ENCODE results near the gene URAD. TPM values are rescaled to one million over a fixed set of nuclear protein-coding genes. Genes with fewer than 3 reads are reported as not detected.

URAD gene
- total and polyA plus RNA-seq, 9 donors, result 0.53 to 1.5 TPM; not detected in 7

GRCh38 chr13:27955014-27955591 lies 33.4 kb downstream of the URAD start:
- Histone ChIP-seq H3K4me1 (ENCODE audit: control insufficient read depth, insufficient read depth, low read length) (peaks cover 8% of the 10 kb centered on the region), H3K9me3 (replicated peaks; ENCODE audit: control insufficient read depth, low read depth, low read length) (no peaks in the 10 kb centered on the region), H3K36me3 (ENCODE audit: control insufficient read depth, insufficient read depth, low read length) (no peaks in the 10 kb centered on the region), H3K27ac (ENCODE audit: low read length) (no peak overlapping the region), H3K27me3 (ENCODE audit: control insufficient read depth, insufficient read depth, low read length) (peaks cover 64% of the 10 kb centered on the region), H3K4me3 (ENCODE audit: low read length) (no peak overlapping the region)
- no peak for DNase-seq
- WGBS (ENCODE audit: insufficient coverage), result no CpG with 5 or more reads among the region's 11 CpGs

GRCh38 chr13:27954406-27954851 lies 34.1 kb downstream of the URAD start:
- DNase-seq, result peak; percentile 14
- WGBS (ENCODE audit: insufficient coverage), result under 1% methylated on average over 51 of the region's 56 CpGs
- peaks cover 58% of the 10 kb centered on the region for H3K27me3 ChIP-seq (ENCODE audit: control insufficient read depth, insufficient read depth, low read length)

GRCh38 chr13:27953676-27954405 lies 34.7 kb downstream of the URAD start:
- H3K4me1 ChIP-seq (ENCODE audit: control insufficient read depth, insufficient read depth, low read length), result peaks cover 7% of the 10 kb centered on the region
- H3K27me3 ChIP-seq (ENCODE audit: control insufficient read depth, insufficient read depth, low read length), result peaks cover 54% of the 10 kb centered on the region
- under 1% methylated on average over 68 of the region's 71 CpGs for WGBS (ENCODE audit: insufficient coverage)
- H3K4me3 ChIP-seq (ENCODE audit: low read length), result peak overlapping the region; percentile 25
- peak; percentile 81 for DNase-seq
- H3K27ac ChIP-seq (ENCODE audit: low read length), result no peak overlapping the region
- H3K9me3 ChIP-seq (replicated peaks; ENCODE audit: control insufficient read depth, low read depth, low read length), result no peaks in the 10 kb centered on the region
- H3K36me3 ChIP-seq (ENCODE audit: control insufficient read depth, insufficient read depth, low read length), result no peaks in the 10 kb centered on the region

More at GRCh38 chr13:27954406-27954851, 34.1 kb downstream of the URAD start:
- Histone ChIP-seq H3K4me1 (ENCODE audit: control insufficient read depth, insufficient read depth, low read length) (peaks cover 7% of the 10 kb centered on the region), H3K36me3 (ENCODE audit: control insufficient read depth, insufficient read depth, low read length) (no peaks in the 10 kb centered on the region), H3K4me3 (ENCODE audit: low read length) (no peak overlapping the region), H3K27ac (ENCODE audit: low read length) (no peak overlapping the region), H3K9me3 (replicated peaks; ENCODE audit: control insufficient read depth, low read depth, low read length) (no peaks in the 10 kb centered on the region)

GRCh38 chr13:27952876-27953675 lies 35.4 kb downstream of the URAD start:
- Histone ChIP-seq H3K36me3 (ENCODE audit: control insufficient read depth, insufficient read depth, low read length) (no peaks in the 10 kb centered on the region), H3K4me1 (ENCODE audit: control insufficient read depth, insufficient read depth, low read length) (peaks cover 7% of the 10 kb centered on the region), H3K27me3 (ENCODE audit: control insufficient read depth, insufficient read depth, low read length) (peaks cover 51% of the 10 kb centered on the region), H3K9me3 (replicated peaks; ENCODE audit: control insufficient read depth, low read depth, low read length) (no peaks in the 10 kb centered on the region), H3K4me3 (ENCODE audit: low read length) (peak overlapping the region; percentile 25), H3K27ac (ENCODE audit: low read length) (no peak overlapping the region)
- 5% methylated on average over 16 of the region's 30 CpGs for WGBS (ENCODE audit: insufficient coverage)
- DNase-seq, result no peak

GRCh38 chr13:27942972-27943371 lies 45.5 kb downstream of the URAD start:
- DNase-seq, result no peak
- Histone ChIP-seq H3K9me3 (replicated peaks; ENCODE audit: control insufficient read depth, low read depth, low read length) (no peaks in the 10 kb centered on the region), H3K36me3 (ENCODE audit: control insufficient read depth, insufficient read depth, low read length) (no peaks in the 10 kb centered on the region), H3K27me3 (ENCODE audit: control insufficient read depth, insufficient read depth, low read length) (peaks cover 16% of the 10 kb centered on the region), H3K4me3 (ENCODE audit: low read length) (no peak overlapping the region), H3K27ac (ENCODE audit: low read length) (no peak overlapping the region), H3K4me1 (ENCODE audit: control insufficient read depth, insufficient read depth, low read length) (no peaks in the 10 kb centered on the region)
- no CpG with 5 or more reads among the region's 1 CpG for WGBS (ENCODE audit: insufficient coverage)

- WGBS (ENCODE audit: insufficient coverage), result no CpG with 5 or more reads among the region's 2 CpGs
These were observed 54.7 kb downstream of the URAD start for GRCh38 chr13:27933580-27934328.

GRCh38 chr13:27933118-27933517 lies 55.4 kb downstream of the URAD start:
- Histone ChIP-seq H3K4me1 (ENCODE audit: control insufficient read depth, insufficient read depth, low read length) (no peaks in the 10 kb centered on the region), H3K27ac (ENCODE audit: low read length) (no peak overlapping the region), H3K4me3 (ENCODE audit: low read length) (no peak overlapping the region), H3K27me3 (ENCODE audit: control insufficient read depth, insufficient read depth, low read length) (peaks cover 49% of the 10 kb centered on the region), H3K9me3 (replicated peaks; ENCODE audit: control insufficient read depth, low read depth, low read length) (no peaks in the 10 kb centered on the region), H3K36me3 (ENCODE audit: control insufficient read depth, insufficient read depth, low read length) (no peaks in the 10 kb centered on the region)
- 100% methylated on average over 1 of the region's 1 CpG for WGBS (ENCODE audit: insufficient coverage)
- no peak for DNase-seq

More at GRCh38 chr13:27933580-27934328, 54.7 kb downstream of the URAD start:
- H3K4me1 ChIP-seq (ENCODE audit: control insufficient read depth, insufficient read depth, low read length), result no peaks in the 10 kb centered on the region
- no peak overlapping the region for H3K4me3 ChIP-seq (ENCODE audit: low read length)
- H3K9me3 ChIP-seq (replicated peaks; ENCODE audit: control insufficient read depth, low read depth, low read length), result no peaks in the 10 kb centered on the region
- peaks cover 42% of the 10 kb centered on the region for H3K27me3 ChIP-seq (ENCODE audit: control insufficient read depth, insufficient read depth, low read length)
- no peak for DNase-seq
- no peak overlapping the region for H3K27ac ChIP-seq (ENCODE audit: low read length)
- no peaks in the 10 kb centered on the region for H3K36me3 ChIP-seq (ENCODE audit: control insufficient read depth, insufficient read depth, low read length)

- H3K27ac ChIP-seq (ENCODE audit: low read length), result no peak overlapping the region
- no peak overlapping the region for H3K4me3 ChIP-seq (ENCODE audit: low read length)
- H3K36me3 ChIP-seq (ENCODE audit: control insufficient read depth, insufficient read depth, low read length), result no peaks in the 10 kb centered on the region
- H3K4me1 ChIP-seq (ENCODE audit: control insufficient read depth, insufficient read depth, low read length), result no peaks in the 10 kb centered on the region
- peaks cover 79% of the 10 kb centered on the region for H3K27me3 ChIP-seq (ENCODE audit: control insufficient read depth, insufficient read depth, low read length)
- DNase-seq, result no peak
- H3K9me3 ChIP-seq (replicated peaks; ENCODE audit: control insufficient read depth, low read depth, low read length), result no peaks in the 10 kb centered on the region
These were observed 58.6 kb downstream of the URAD start for GRCh38 chr13:27929868-27930267.

GRCh38 chr13:27928805-27929753 lies 59.4 kb downstream of the URAD start:
- Histone ChIP-seq H3K36me3 (ENCODE audit: control insufficient read depth, insufficient read depth, low read length) (no peaks in the 10 kb centered on the region), H3K27me3 (ENCODE audit: control insufficient read depth, insufficient read depth, low read length) (peaks cover 86% of the 10 kb centered on the region), H3K4me1 (ENCODE audit: control insufficient read depth, insufficient read depth, low read length) (no peaks in the 10 kb centered on the region), H3K4me3 (ENCODE audit: low read length) (no peak overlapping the region), H3K9me3 (replicated peaks; ENCODE audit: control insufficient read depth, low read depth, low read length) (no peaks in the 10 kb centered on the region), H3K27ac (ENCODE audit: low read length) (no peak overlapping the region)
- WGBS (ENCODE audit: insufficient coverage), result 0% methylated on average over 23 of the region's 48 CpGs
- no peak for DNase-seq
